Measurements from ENCODE around the gene FMO2.

DNA sequence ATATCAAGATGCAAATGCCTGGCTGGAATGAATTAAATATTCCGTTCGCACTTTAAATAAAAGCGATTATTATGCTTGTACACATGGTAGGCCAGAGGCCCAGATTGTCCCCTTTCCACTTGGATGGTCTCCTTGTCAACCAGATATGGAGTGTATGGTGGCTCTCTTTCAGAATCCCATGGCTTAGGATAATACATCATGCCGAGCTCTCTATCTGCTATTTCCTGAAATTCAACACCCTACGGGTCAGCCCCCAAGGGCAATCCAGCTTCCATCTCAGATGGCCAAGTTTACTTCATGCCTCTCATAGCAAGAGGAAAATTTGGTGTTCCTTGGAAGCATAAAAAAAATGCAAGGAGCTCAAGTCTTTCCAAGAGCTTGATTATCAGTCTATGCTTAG, 37.8 kb downstream of the FMO2 start:
- TF ChIP-seq, protein P1, sequence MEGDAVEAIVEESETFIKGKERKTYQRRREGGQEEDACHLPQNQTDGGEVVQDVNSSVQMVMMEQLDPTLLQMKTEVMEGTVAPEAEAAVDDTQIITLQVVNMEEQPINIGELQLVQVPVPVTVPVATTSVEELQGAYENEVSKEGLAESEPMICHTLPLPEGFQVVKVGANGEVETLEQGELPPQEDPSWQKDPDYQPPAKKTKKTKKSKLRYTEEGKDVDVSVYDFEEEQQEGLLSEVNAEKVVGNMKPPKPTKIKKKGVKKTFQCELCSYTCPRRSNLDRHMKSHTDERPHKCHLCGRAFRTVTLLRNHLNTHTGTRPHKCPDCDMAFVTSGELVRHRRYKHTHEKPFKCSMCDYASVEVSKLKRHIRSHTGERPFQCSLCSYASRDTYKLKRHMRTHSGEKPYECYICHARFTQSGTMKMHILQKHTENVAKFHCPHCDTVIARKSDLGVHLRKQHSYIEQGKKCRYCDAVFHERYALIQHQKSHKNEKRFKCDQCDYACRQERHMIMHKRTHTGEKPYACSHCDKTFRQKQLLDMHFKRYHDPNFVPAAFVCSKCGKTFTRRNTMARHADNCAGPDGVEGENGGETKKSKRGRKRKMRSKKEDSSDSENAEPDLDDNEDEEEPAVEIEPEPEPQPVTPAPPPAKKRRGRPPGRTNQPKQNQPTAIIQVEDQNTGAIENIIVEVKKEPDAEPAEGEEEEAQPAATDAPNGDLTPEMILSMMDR (IDR thresholded peaks at IDR 0.05) = no peak
- TF ChIP-seq POLR2A (IDR thresholded peaks at IDR 0.05) = no peak
